SKM-1 (cell line): ENCODE measurements around the gene MRTO4.

Experiments
- DNase-seq: peaks from one replicate; lab custom pipeline; 2025; ENCODE audit not compliant: unreplicated experiment; lab: John Stamatoyannopoulos, UW

MRTO4 gene

GRCh38 chr1:19308509-19308907 lies 56.9 kb downstream of the MRTO4 start:
- DNase-seq, result no peak

- DNase-seq, result no peak
These were observed 57.7 kb downstream of the MRTO4 start for GRCh38 chr1:19309123-19309813.
